Measurements from ENCODE around the gene PRG3.

PRG3 gene

DNA sequence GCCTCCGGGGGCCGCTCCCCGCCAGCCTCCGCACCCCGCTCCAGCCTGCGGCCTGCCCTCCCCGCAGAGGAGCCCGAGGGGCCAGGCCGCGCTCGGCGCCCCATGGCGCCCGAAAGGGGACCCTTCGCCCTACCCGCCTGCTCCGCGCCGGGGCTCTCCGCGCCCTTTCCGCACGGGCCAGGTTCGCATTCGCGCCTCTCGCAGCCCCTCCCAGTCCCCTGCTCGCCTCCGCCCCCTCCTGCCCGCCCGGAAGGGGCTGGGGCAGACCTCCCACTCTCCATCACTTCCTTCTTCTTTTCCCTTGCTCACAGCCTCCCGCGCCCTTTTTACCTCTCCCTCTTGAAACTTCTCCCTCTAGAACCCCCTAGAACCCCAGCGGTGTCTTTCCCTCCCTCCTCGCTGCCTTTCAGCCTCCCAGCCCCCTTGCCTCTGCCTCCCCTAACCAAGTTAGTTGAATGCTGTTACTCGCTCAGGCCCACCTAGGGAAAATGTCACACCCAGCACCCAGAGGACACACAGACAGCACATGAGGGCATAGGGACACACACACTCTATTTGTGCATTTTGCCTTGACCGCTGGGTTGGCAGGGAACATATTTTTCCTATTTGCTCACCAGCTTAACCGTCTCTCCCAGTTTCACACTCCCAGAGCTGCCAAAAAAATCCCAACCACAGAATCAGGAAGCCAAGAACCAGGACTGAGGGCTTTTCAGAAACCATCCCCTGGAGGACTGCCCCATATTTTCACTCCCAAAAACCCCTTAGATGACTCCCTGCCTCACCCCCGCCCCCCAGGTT is 46.2 kb upstream of the PRG3 start, which contains the start of gene SLC43A3:
SLC43A3 (minus strand) TSS at position 193 of the 798 bp plus-strand sequence. CDS start 949 bp downstream, outside the sequence.
- Histone ChIP-seq H3K9ac (ENCODE audit: low read depth, low read length, poor library complexity, severe bottlenecking) (peak within 1 kb of the TSS; percentile 98), H3K79me2 (ENCODE audit: insufficient read depth, low read length) (peaks cover 41% of the 10 kb centered on the region), H3K36me3 (ENCODE audit: insufficient read depth, low read length) (peaks cover 24% of the 10 kb centered on the region; the same call in 1 of the 2 replicates), H3K4me2 (ENCODE audit: low read depth, low read length, poor library complexity, severe bottlenecking) (peak within 1 kb of the TSS; percentile 96), H3K4me3 (ENCODE audit: low read length, poor library complexity, severe bottlenecking) (peak within 1 kb of the TSS; percentile 83), H2AFZ (ENCODE audit: low read length) (no peak within 1 kb of the TSS; the same call in 1 of the 2 replicates), H4K20me1 (ENCODE audit: insufficient read depth, low read length, poor library complexity, severe bottlenecking) (peaks cover 27% of the 10 kb centered on the region), H3K27me3 (ENCODE audit: insufficient read depth, low read length, poor library complexity, severe bottlenecking) (no peaks in the 10 kb centered on the region), H3K9me3 (ENCODE audit: insufficient read depth, low read depth, low read length) (no peaks in the 10 kb centered on the region), H3F3A (ENCODE audit: low read depth) (peaks cover 10% of the 10 kb centered on the region), H3K4me1 (ENCODE audit: insufficient read depth, low read length, poor library complexity, severe bottlenecking) (peaks cover 58% of the 10 kb centered on the region), H3K9me2 (replicated peaks; ENCODE audit: low read depth, low read length) (no peaks in the 10 kb centered on the region)
- no peak for TF ChIP-seq EZH2phosphoT487 (IDR thresholded peaks at IDR 0.05; ENCODE audit: borderline replicate concordance)
- TF ChIP-seq, protein P1, sequence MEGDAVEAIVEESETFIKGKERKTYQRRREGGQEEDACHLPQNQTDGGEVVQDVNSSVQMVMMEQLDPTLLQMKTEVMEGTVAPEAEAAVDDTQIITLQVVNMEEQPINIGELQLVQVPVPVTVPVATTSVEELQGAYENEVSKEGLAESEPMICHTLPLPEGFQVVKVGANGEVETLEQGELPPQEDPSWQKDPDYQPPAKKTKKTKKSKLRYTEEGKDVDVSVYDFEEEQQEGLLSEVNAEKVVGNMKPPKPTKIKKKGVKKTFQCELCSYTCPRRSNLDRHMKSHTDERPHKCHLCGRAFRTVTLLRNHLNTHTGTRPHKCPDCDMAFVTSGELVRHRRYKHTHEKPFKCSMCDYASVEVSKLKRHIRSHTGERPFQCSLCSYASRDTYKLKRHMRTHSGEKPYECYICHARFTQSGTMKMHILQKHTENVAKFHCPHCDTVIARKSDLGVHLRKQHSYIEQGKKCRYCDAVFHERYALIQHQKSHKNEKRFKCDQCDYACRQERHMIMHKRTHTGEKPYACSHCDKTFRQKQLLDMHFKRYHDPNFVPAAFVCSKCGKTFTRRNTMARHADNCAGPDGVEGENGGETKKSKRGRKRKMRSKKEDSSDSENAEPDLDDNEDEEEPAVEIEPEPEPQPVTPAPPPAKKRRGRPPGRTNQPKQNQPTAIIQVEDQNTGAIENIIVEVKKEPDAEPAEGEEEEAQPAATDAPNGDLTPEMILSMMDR (conservative IDR thresholded peaks at IDR 0.05; ENCODE audit: low read length) = no peak

DNA sequence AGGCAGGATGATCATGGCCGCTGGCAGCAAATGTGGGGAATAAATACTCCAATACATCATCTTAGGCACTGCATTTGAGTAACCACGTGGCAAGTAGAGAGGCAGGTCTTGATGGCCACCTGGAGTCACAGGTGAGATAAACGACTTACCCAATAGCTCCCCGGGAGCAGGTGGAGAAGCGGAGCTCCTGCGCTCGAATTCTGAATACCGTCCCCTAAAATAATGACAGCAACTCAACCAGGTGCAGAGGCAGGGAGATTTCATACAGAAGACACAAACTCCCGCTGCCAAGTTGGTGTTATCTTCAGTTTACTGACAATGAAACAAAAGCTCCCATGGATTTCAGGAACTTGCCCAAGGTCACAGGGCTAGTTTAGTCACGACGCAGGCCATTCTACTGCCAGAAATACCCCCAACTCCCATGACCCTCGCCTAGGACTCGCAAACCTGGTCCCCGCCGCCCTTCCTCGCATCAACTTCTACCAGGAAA is 45.5 kb upstream of the PRG3 start:
- Histone ChIP-seq H3K4me3 (ENCODE audit: low read length, poor library complexity, severe bottlenecking) (peak overlapping the region; percentile 83), H3F3A (ENCODE audit: low read depth) (peaks cover 10% of the 10 kb centered on the region), H3K79me2 (ENCODE audit: insufficient read depth, low read length) (peaks cover 47% of the 10 kb centered on the region), H3K4me1 (ENCODE audit: insufficient read depth, low read length, poor library complexity, severe bottlenecking) (peaks cover 61% of the 10 kb centered on the region), H3K36me3 (ENCODE audit: insufficient read depth, low read length) (peaks cover 30% of the 10 kb centered on the region; the same call in 1 of the 2 replicates), H3K9me3 (ENCODE audit: insufficient read depth, low read depth, low read length) (no peaks in the 10 kb centered on the region), H4K20me1 (ENCODE audit: insufficient read depth, low read length, poor library complexity, severe bottlenecking) (peaks cover 34% of the 10 kb centered on the region), H2AFZ (ENCODE audit: low read length) (no peak overlapping the region; the same call in 1 of the 2 replicates), H3K9me2 (replicated peaks; ENCODE audit: low read depth, low read length) (no peaks in the 10 kb centered on the region), H3K9ac (ENCODE audit: low read depth, low read length, poor library complexity, severe bottlenecking) (peak overlapping the region; percentile 98), H3K4me2 (ENCODE audit: low read depth, low read length, poor library complexity, severe bottlenecking) (peak overlapping the region; percentile 96), H3K27me3 (ENCODE audit: insufficient read depth, low read length, poor library complexity, severe bottlenecking) (no peaks in the 10 kb centered on the region)
- TF ChIP-seq EZH2phosphoT487 (IDR thresholded peaks at IDR 0.05; ENCODE audit: borderline replicate concordance) = no peak
- TF ChIP-seq, protein P1 (conservative IDR thresholded peaks at IDR 0.05; ENCODE audit: low read length) = no peak

DNA sequence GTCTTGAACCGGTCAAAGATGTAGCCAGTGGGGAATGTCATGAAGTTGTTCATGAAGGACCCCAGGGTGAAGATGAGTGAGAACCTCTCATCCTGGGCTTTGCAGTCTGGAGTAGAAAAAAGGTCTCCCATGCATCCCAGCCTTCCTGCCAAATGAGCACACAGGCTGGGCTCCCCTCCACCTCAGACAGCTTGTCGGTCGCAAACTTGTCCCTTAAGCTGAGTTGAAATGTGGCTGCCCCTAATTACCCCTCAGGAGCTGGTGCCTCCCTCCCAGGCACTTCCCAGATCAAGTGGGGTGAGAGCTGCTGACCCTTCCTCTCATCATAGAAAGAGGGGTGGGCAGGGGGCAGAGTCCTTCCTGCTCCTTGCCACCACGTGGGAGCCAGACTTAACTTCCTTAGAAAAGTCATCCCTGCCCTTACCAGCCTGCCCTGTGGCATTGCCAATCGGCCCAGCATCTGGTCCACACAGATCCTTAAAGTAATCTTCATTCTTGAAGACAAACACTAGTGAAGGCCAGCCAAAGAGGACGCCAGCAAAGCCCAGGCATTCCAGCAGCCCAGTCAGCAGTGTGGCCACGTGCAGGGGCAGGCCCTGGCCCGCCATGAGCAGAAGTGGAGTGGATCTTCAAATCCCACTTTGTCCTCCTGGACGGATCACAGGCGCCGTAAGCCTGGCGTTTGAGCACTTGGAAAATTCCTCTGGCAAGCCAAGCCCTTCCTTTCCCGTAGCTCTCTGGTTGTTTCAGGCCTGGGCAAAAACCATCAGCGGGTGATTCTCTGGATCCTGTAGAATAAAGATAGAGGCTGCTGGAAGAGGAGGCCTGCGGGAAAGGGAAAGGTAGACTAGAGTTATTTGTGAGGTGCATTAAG is 44.9 kb upstream of the PRG3 start:
- Histone ChIP-seq H4K20me1 (ENCODE audit: insufficient read depth, low read length, poor library complexity, severe bottlenecking) (peaks cover 41% of the 10 kb centered on the region), H3K4me2 (ENCODE audit: low read depth, low read length, poor library complexity, severe bottlenecking) (peak overlapping the region; percentile 96), H3K4me3 (ENCODE audit: low read length, poor library complexity, severe bottlenecking) (peak overlapping the region; percentile 83), H3K4me1 (ENCODE audit: insufficient read depth, low read length, poor library complexity, severe bottlenecking) (peaks cover 57% of the 10 kb centered on the region), H3K27me3 (ENCODE audit: insufficient read depth, low read length, poor library complexity, severe bottlenecking) (no peaks in the 10 kb centered on the region), H3K9me2 (replicated peaks; ENCODE audit: low read depth, low read length) (no peaks in the 10 kb centered on the region), H2AFZ (ENCODE audit: low read length) (no peak overlapping the region), H3K36me3 (ENCODE audit: insufficient read depth, low read length) (peaks cover 37% of the 10 kb centered on the region; the same call in 1 of the 2 replicates), H3K9ac (ENCODE audit: low read depth, low read length, poor library complexity, severe bottlenecking) (peak overlapping the region; percentile 98), H3K79me2 (ENCODE audit: insufficient read depth, low read length) (peaks cover 54% of the 10 kb centered on the region), H3F3A (ENCODE audit: low read depth) (peaks cover 10% of the 10 kb centered on the region), H3K9me3 (ENCODE audit: insufficient read depth, low read depth, low read length) (no peaks in the 10 kb centered on the region)
- TF ChIP-seq, protein P1 (conservative IDR thresholded peaks at IDR 0.05; ENCODE audit: low read length) = no peak
- TF ChIP-seq EZH2phosphoT487 (IDR thresholded peaks at IDR 0.05; ENCODE audit: borderline replicate concordance) = no peak
